HCT116 (cell line): ENCODE results near the gene POU5F1. TPM values are rescaled to one million over a fixed set of nuclear protein-coding genes. Genes with fewer than 3 reads are reported as not detected.

Experiments used
- ATAC-seq: fragments of 200-7000 bp; cut with Tn5 transposase; 2 replicates; pipeline ENCODE4 v1.9.1; 2020; ENCODE audit warnings: mild to moderate bottlenecking, moderate library complexity
- BruUV-seq: library from RNA; stranded (reverse); fragments of 400-500 nt; replicated peaks from 2 replicates; lab custom pipeline; 2021; lab: Mats Ljungman, UMichigan
- CTCF ChIA-PET: fragments of 300-600 bp; sonication (Branson Sonifier 250); formaldehyde crosslinking; loops from one replicate; lab custom pipeline; 2021; ENCODE audit warnings: antibody characterized with exemption; lab: Charles Lee
- POLR2A ChIA-PET: fragments of 300-600, 350-600 bp; sonication (Branson Sonifier 250); formaldehyde crosslinking; loops from one replicate; lab custom pipeline; 2021; ENCODE audit warnings: antibody characterized with exemption; lab: Charles Lee
- RAD21 ChIA-PET, 2 experiments: fragments of 300-600 bp; sonication (Branson Sonifier 250); formaldehyde crosslinking; loops; one replicate each; lab custom pipeline; 2023; ENCODE audit warnings: low total read pairs in 2 of 2; ENCODE audit not compliant: uncharacterized antibody in 2 of 2, unreplicated experiment in 2 of 2, low non-redundant PET in 1 of 2; lab: Charles Lee
- DNase-seq: peaks from one replicate; pipeline ENCODE4 v3.0.0-alpha.2; 2010; ENCODE audit warnings: low read depth, low spot score
- H2AFZ ChIP-seq: fragments of 200-600 bp; shearing (Covaris generic), sonication (generic); 2 replicates; pipeline ENCODE4 v1.6.1; 2017; ENCODE audit warnings: low read depth, mixed run types, mixed read lengths, antibody characterized with exemption, low read length; ENCODE audit not compliant: poor library complexity, severe bottlenecking
- H3K27ac ChIP-seq: 2 replicates; pipeline ENCODE4 v1.5.1; 2012; ENCODE audit warnings: low read depth, low read length
- H3K27me3 ChIP-seq: fragments of 200-600 bp; sonication (generic); 2 replicates; pipeline ENCODE4 v1.6.1; 2016; ENCODE audit warnings: mixed run types, low read length, mixed read lengths; ENCODE audit not compliant: insufficient read depth
- H3K36me3 ChIP-seq, 2 experiments: fragments of 200-500 bp in 1 of 2; fragments of 200-600 bp in 1 of 2; sonication (Bioruptor generic) in 1 of 2; sonication (generic) in 1 of 2; 2 replicates each; pipeline versions ENCODE4 v1.5.1 to v1.6.1; 2014 to 2016; ENCODE audit warnings: low read length in 2 of 2, inconsistent platforms in 1 of 2, mixed read lengths in 1 of 2, mixed run types in 1 of 2; ENCODE audit not compliant: insufficient read depth in 2 of 2, control insufficient read depth in 1 of 2
- H3K4me1 ChIP-seq, 2 experiments: fragments of 200-600 bp in 1 of 2; sonication (generic) in 1 of 2; 2 replicates each; pipeline versions ENCODE4 v1.5.1 to v1.6.1; 2012 to 2017; ENCODE audit warnings: low read length in 2 of 2, inconsistent platforms in 1 of 2, mild to moderate bottlenecking in 1 of 2, mixed read lengths in 1 of 2, mixed run types in 1 of 2, moderate library complexity in 1 of 2; ENCODE audit not compliant: insufficient read depth in 2 of 2, control insufficient read depth in 1 of 2
- H3K4me2 ChIP-seq: fragments of 200-600 bp; sonication (generic); 2 replicates; pipeline ENCODE4 v1.6.1; 2017; ENCODE audit warnings: mixed run types, low read length, mixed read lengths
- H3K4me3 ChIP-seq, 2 experiments: fragments of 200-600 bp in 1 of 2; sonication (generic) in 1 of 2; replicated peaks in 1 of 2; 2 replicates each; pipeline ENCODE4 v1.5.1; 2011 to 2016; ENCODE audit warnings: low read length in 2 of 2, control low read depth in 1 of 2, low read depth in 1 of 2, mild to moderate bottlenecking in 1 of 2, mixed read lengths in 1 of 2, mixed run types in 1 of 2
- H3K79me2 ChIP-seq: fragments of 200-600 bp; sonication (generic); 2 replicates; pipeline ENCODE4 v1.6.1; 2017; ENCODE audit warnings: mild to moderate bottlenecking, mixed run types, low read length, moderate library complexity, mixed read lengths; ENCODE audit not compliant: insufficient read depth
- H3K9ac ChIP-seq: fragments of 200-600 bp; sonication (generic); 2 replicates; pipeline ENCODE4 v1.6.1; 2016; ENCODE audit warnings: low read length, mixed read lengths
- H3K9me2 ChIP-seq: fragments of 200-600 bp; sonication (generic), shearing (Covaris generic); 2 replicates; pipeline ENCODE4 v1.6.1; 2017; ENCODE audit warnings: mixed run types, mild to moderate bottlenecking, moderate library complexity; ENCODE audit not compliant: insufficient read depth
- H3K9me3 ChIP-seq, 2 experiments: fragments of 200-500 bp in 1 of 2; fragments of 200-600 bp in 1 of 2; sonication (Bioruptor generic) in 1 of 2; sonication (generic) in 1 of 2; 2 replicates each; pipeline ENCODE4 v1.6.1; 2014 to 2017; ENCODE audit warnings: low read length in 2 of 2, mixed read lengths in 2 of 2, inconsistent platforms in 1 of 2, low read depth in 1 of 2, mild to moderate bottlenecking in 1 of 2, mixed run types in 1 of 2, moderate library complexity in 1 of 2; ENCODE audit not compliant: control insufficient read depth in 1 of 2, insufficient read depth in 1 of 2
- H4K20me1 ChIP-seq: fragments of 200-600 bp; sonication (generic), shearing (Covaris generic); 2 replicates; pipeline ENCODE4 v1.6.1; 2017; ENCODE audit warnings: mixed run types, mild to moderate bottlenecking, moderate library complexity; ENCODE audit not compliant: insufficient read depth
- ATF3 ChIP-seq: IDR thresholded peaks from 2 replicates; pipeline ENCODE4 v1.6.1; 2012
- CEBPB ChIP-seq: IDR thresholded peaks from 2 replicates; pipeline ENCODE4 v1.6.1; 2012; ENCODE audit warnings: low read depth
- EGR1 ChIP-seq: IDR thresholded peaks from 2 replicates; pipeline ENCODE4 v1.6.1; 2012; ENCODE audit warnings: low read depth
- ELF1 ChIP-seq: IDR thresholded peaks from 2 replicates; pipeline ENCODE4 v1.6.1; 2012; ENCODE audit warnings: low read depth, borderline replicate concordance
- EZH2 ChIP-seq: fragments of 200-600 bp; sonication (generic); IDR thresholded peaks from 2 replicates; pipeline ENCODE4 v1.6.1; 2017; ENCODE audit warnings: antibody characterized with exemption, mixed run types
- JUND ChIP-seq: IDR thresholded peaks from 2 replicates; pipeline ENCODE4 v1.6.1; 2012
- POLR2A ChIP-seq: IDR thresholded peaks from 2 replicates; pipeline ENCODE4 v1.7.0; 2011; ENCODE audit warnings: borderline replicate concordance; ENCODE audit not compliant: insufficient read depth, insufficient read length; ENCODE audit errors: extremely low read depth
- RAD21 ChIP-seq: IDR thresholded peaks from 2 replicates; pipeline ENCODE4 v1.6.1; 2012; ENCODE audit warnings: low read depth, mild to moderate bottlenecking
- SIN3A ChIP-seq: IDR thresholded peaks from 2 replicates; pipeline ENCODE4 v1.6.1; 2012; ENCODE audit warnings: low read depth
- SP1 ChIP-seq: IDR thresholded peaks from 2 replicates; pipeline ENCODE4 v1.6.1; 2012; ENCODE audit warnings: low read depth
- SRF ChIP-seq: IDR thresholded peaks from 2 replicates; pipeline ENCODE4 v1.6.1; 2012; ENCODE audit warnings: low read depth
- TCF7L2 ChIP-seq: IDR thresholded peaks from 2 replicates; pipeline ENCODE4 v1.7.0; 2011; ENCODE audit warnings: borderline replicate concordance, inconsistent platforms; ENCODE audit not compliant: insufficient read depth, insufficient read length; ENCODE audit errors: extremely low read depth
- ZFX ChIP-seq: fragments of 450-650 bp; IDR thresholded peaks from 2 replicates; pipeline ENCODE4 v1.6.1; 2017
- ZNF274 ChIP-seq: fragments of 200-500 bp; sonication (Bioruptor generic); IDR thresholded peaks from 2 replicates; pipeline ENCODE4 v1.6.1; 2014; ENCODE audit warnings: mild to moderate bottlenecking, low read depth, low read length, inconsistent platforms
- intact Hi-C: fragments of 100-400 bp; cut with micrococcal nuclease; formaldehyde crosslinking; loops from 2 replicates; pipeline ENCODE4 v1.10.0; 2022
- total RNA-seq: library from RNA; stranded (reverse); gene quantifications from one replicate; pipeline ENCODE4 v1.2.1, GENCODE V29; 2021; ENCODE audit not compliant: unreplicated experiment
- TF ChIP-seq, protein P1 (sequence below): IDR thresholded peaks from 2 replicates; pipeline ENCODE4 v1.6.1; 2011; ENCODE audit warnings: mild to moderate bottlenecking, low read length, moderate library complexity; ENCODE audit not compliant: insufficient replicate concordance; ENCODE audit errors: extremely low read depth
- TF ChIP-seq, protein P2 (sequence below): IDR thresholded peaks from 2 replicates; pipeline ENCODE4 v1.6.1; 2012
- TF ChIP-seq, protein P3 (sequence below): IDR thresholded peaks from 2 replicates; pipeline ENCODE4 v1.6.1; 2012; ENCODE audit warnings: low read depth

The POU5F1 gene
- total RNA-seq, 1 experiment from 2014 or later: 1.9 TPM

GRCh38 chr6:31175971-31176370 is 5.5 kb upstream of the POU5F1 start:
- ChIA-PET POLR2A (no interaction called here), RAD21 (no interaction called here), CTCF (no interaction called here)
- H3K4me2 ChIP-seq: no peak overlapping the region
- H3K27ac ChIP-seq: no peak overlapping the region
- no peak for ATAC-seq
- H3K9ac ChIP-seq: no peak overlapping the region
- intact Hi-C loops: no loop called here
- H3K79me2 ChIP-seq: no peaks in the 10 kb centered on the region
- DNase-seq: no peak
- TF ChIP-seq ZFX: no peak
- TF ChIP-seq CEBPB: no peak
- TF ChIP-seq JUND: no peak
- TF ChIP-seq, protein P1, sequence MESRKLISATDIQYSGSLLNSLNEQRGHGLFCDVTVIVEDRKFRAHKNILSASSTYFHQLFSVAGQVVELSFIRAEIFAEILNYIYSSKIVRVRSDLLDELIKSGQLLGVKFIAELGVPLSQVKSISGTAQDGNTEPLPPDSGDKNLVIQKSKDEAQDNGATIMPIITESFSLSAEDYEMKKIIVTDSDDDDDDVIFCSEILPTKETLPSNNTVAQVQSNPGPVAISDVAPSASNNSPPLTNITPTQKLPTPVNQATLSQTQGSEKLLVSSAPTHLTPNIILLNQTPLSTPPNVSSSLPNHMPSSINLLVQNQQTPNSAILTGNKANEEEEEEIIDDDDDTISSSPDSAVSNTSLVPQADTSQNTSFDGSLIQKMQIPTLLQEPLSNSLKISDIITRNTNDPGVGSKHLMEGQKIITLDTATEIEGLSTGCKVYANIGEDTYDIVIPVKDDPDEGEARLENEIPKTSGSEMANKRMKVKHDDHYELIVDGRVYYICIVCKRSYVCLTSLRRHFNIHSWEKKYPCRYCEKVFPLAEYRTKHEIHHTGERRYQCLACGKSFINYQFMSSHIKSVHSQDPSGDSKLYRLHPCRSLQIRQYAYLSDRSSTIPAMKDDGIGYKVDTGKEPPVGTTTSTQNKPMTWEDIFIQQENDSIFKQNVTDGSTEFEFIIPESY: no peak
- TF ChIP-seq, protein P2, sequence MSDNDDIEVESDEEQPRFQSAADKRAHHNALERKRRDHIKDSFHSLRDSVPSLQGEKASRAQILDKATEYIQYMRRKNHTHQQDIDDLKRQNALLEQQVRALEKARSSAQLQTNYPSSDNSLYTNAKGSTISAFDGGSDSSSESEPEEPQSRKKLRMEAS: no peak
- TF ChIP-seq ZNF274: no peak
- no peak for TF ChIP-seq ELF1
- TF ChIP-seq EZH2: no peak
- no peaks in the 10 kb centered on the region for H3K9me3 ChIP-seq
- no TSS peak for BruUV-seq
- H3K36me3 ChIP-seq: no peaks in the 10 kb centered on the region
- H3K9me2 ChIP-seq: no peaks in the 10 kb centered on the region
- no peaks in the 10 kb centered on the region for H3K27me3 ChIP-seq
- no peak overlapping the region for H3K4me3 ChIP-seq
- peaks cover 0 to 13% of the 10 kb centered on the region in 2 experiments; a peak in 3 of 4 replicates for H3K4me1 ChIP-seq
- H2AFZ ChIP-seq: no peak overlapping the region
- no peaks in the 10 kb centered on the region for H4K20me1 ChIP-seq

- ChIA-PET POLR2A (no interaction called here), RAD21 (no interaction called here), CTCF (interaction anchor here (1.3 kb wide), 1 partner anchor 192 kb away, joined by 3 read pairs; no protein-coding TSS in a partner anchor)
- ATAC-seq (no peak), DNase-seq (no peak)
- no peaks in the 10 kb centered on the region for H3K9me3 ChIP-seq
- no peak overlapping the region for H3K4me2 ChIP-seq
- H3K4me3 ChIP-seq: no peak overlapping the region
- BruUV-seq: no TSS peak
- no peaks in the 10 kb centered on the region for H3K9me2 ChIP-seq
- H2AFZ ChIP-seq: no peak overlapping the region
- intact Hi-C loops: no loop called here
- no peak overlapping the region for H3K9ac ChIP-seq
- no peaks in the 10 kb centered on the region for H3K27me3 ChIP-seq
- H3K27ac ChIP-seq: no peak overlapping the region
- H3K79me2 ChIP-seq: no peaks in the 10 kb centered on the region
- no peaks in the 10 kb centered on the region for H3K36me3 ChIP-seq
- peaks cover 3 to 18% of the 10 kb centered on the region in 2 experiments for H3K4me1 ChIP-seq
- H4K20me1 ChIP-seq: no peaks in the 10 kb centered on the region
- TF ChIP-seq SRF (no peak), ZFX (no peak), JUND (no peak), SP1 (no peak), POLR2A (no peak), SIN3A (no peak), ATF3 (no peak), EGR1 (no peak), EZH2 (no peak), TCF7L2 (no peak), RAD21 (no peak), CEBPB (no peak)
- TF ChIP-seq, protein P3, sequence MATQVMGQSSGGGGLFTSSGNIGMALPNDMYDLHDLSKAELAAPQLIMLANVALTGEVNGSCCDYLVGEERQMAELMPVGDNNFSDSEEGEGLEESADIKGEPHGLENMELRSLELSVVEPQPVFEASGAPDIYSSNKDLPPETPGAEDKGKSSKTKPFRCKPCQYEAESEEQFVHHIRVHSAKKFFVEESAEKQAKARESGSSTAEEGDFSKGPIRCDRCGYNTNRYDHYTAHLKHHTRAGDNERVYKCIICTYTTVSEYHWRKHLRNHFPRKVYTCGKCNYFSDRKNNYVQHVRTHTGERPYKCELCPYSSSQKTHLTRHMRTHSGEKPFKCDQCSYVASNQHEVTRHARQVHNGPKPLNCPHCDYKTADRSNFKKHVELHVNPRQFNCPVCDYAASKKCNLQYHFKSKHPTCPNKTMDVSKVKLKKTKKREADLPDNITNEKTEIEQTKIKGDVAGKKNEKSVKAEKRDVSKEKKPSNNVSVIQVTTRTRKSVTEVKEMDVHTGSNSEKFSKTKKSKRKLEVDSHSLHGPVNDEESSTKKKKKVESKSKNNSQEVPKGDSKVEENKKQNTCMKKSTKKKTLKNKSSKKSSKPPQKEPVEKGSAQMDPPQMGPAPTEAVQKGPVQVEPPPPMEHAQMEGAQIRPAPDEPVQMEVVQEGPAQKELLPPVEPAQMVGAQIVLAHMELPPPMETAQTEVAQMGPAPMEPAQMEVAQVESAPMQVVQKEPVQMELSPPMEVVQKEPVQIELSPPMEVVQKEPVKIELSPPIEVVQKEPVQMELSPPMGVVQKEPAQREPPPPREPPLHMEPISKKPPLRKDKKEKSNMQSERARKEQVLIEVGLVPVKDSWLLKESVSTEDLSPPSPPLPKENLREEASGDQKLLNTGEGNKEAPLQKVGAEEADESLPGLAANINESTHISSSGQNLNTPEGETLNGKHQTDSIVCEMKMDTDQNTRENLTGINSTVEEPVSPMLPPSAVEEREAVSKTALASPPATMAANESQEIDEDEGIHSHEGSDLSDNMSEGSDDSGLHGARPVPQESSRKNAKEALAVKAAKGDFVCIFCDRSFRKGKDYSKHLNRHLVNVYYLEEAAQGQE: no peak
Measured at GRCh38 chr6:31174378-31174777, 3.9 kb upstream of the POU5F1 start.
